Measurements from ENCODE around the gene PTH1R. TPM values are rescaled to one million over a fixed set of nuclear protein-coding genes. Genes with fewer than 3 reads are reported as not detected.

Gene PTH1R
- total and polyA plus RNA-seq, 8 donors, result 2.6 to 22.4 (median 3.8) TPM

- peak in 2 of 3 donors; percentile 39 to 61 for TF ChIP-seq POLR2AphosphoS5 (IDR thresholded peaks at IDR 0.05)
- TF ChIP-seq CTCF (IDR thresholded peaks at IDR 0.05), result no peak
- TF ChIP-seq EP300 (IDR thresholded peaks at IDR 0.05), result no peak
- Histone ChIP-seq H3K36me3 (peaks cover 0 to 5% (median 0%) of the 10 kb centered on the region in 4 donors), H3K4me1 (peaks cover 80 to 97% (median 92%) of the 10 kb centered on the region in 4 donors), H3K4me3 (no peak overlapping the region), H3K27ac (peak overlapping the region; percentile 84 to 91 (median 88)), H3K27me3 (no peaks in the 10 kb centered on the region), H3K9me3 (no peaks in the 10 kb centered on the region)
- 15 to 55% (median 29%) methylated on average over 5 to 6 of the region's 6 CpGs for WGBS, 5 donors
- intact Hi-C loops (cut with DNase I; ENCODE audit: low total_unique reads), result no loop called here
- DNase-seq, result peak; percentile 60 to 85
Observed at GRCh38 chr3:46948830-46949671, 71.5 kb downstream of the PTH1R start.

GRCh38 chr3:46950177-46950576, 72.7 kb downstream of the PTH1R start:
- Histone ChIP-seq H3K4me3 (no peak overlapping the region), H3K9me3 (no peaks in the 10 kb centered on the region), H3K27ac (peak overlapping the region; percentile 31 to 91 (median 88)), H3K27me3 (no peaks in the 10 kb centered on the region), H3K4me1 (peaks cover 80 to 97% (median 92%) of the 10 kb centered on the region in 4 donors), H3K36me3 (peaks cover 0 to 5% (median 0%) of the 10 kb centered on the region in 4 donors)
- WGBS, 5 donors, result 87 to 98% (median 98%) methylated on average over 2 of the region's 2 CpGs
- TF ChIP-seq EP300 (IDR thresholded peaks at IDR 0.05) (no peak), POLR2A (IDR thresholded peaks at IDR 0.05) (no peak), CTCF (IDR thresholded peaks at IDR 0.05) (no peak), POLR2AphosphoS5 (IDR thresholded peaks at IDR 0.05) (no peak)
- DNase-seq, result no peak
- intact Hi-C loops (cut with DNase I; ENCODE audit: low total_unique reads), result no loop called here

- H3K27me3 ChIP-seq, result no peaks in the 10 kb centered on the region
- no peak for DNase-seq
- H3K4me1 ChIP-seq, result peaks cover 82 to 97% (median 92%) of the 10 kb centered on the region in 4 donors
- no peak overlapping the region for H3K4me3 ChIP-seq
- 70 to 78% (median 74%) methylated on average over 7 of the region's 7 CpGs for WGBS, 5 donors
- H3K36me3 ChIP-seq, result peaks cover 0 to 5% (median 0%) of the 10 kb centered on the region in 4 donors
- H3K9me3 ChIP-seq, result no peaks in the 10 kb centered on the region
- TF ChIP-seq POLR2AphosphoS5 (IDR thresholded peaks at IDR 0.05), result no peak
- no peak for TF ChIP-seq POLR2A (IDR thresholded peaks at IDR 0.05)
- TF ChIP-seq CTCF (IDR thresholded peaks at IDR 0.05), result no peak
- TF ChIP-seq EP300 (IDR thresholded peaks at IDR 0.05), result no peak
- intact Hi-C loops (cut with DNase I; ENCODE audit: low total_unique reads), result no loop called here
- peak overlapping the region in 4 of 5 donors; percentile 84 to 91 (median 89) for H3K27ac ChIP-seq
Observed at GRCh38 chr3:46950650-46951241, 73.2 kb downstream of the PTH1R start.

- TF ChIP-seq CTCF (IDR thresholded peaks at IDR 0.05), result no peak
- TF ChIP-seq POLR2AphosphoS5 (IDR thresholded peaks at IDR 0.05), result no peak
- TF ChIP-seq POLR2A (IDR thresholded peaks at IDR 0.05), result no peak
- no peak for TF ChIP-seq EP300 (IDR thresholded peaks at IDR 0.05)
- intact Hi-C loops (cut with DNase I; ENCODE audit: low total_unique reads), result no loop called here
- H3K27me3 ChIP-seq, result no peaks in the 10 kb centered on the region
- H3K27ac ChIP-seq, result peak overlapping the region in 4 of 5 donors; percentile 61 to 76 (median 66)
- no peaks in the 10 kb centered on the region for H3K9me3 ChIP-seq
- no peak for DNase-seq
- H3K4me1 ChIP-seq, result peaks cover 80 to 97% (median 92%) of the 10 kb centered on the region in 4 donors
- H3K36me3 ChIP-seq, result no peaks in the 10 kb centered on the region
- no peak overlapping the region for H3K4me3 ChIP-seq
- 85 to 92% (median 89%) methylated on average over 2 of the region's 2 CpGs for WGBS, 5 donors
Observed at GRCh38 chr3:46952813-46953212, 75.3 kb downstream of the PTH1R start.

Measured in stomach (tissue), 9 donors.